ENCODE results near the gene ADCY5.

ADCY5 gene

GRCh38 chr3:123320221-123320620 lies 128.7 kb downstream of the ADCY5 start:
- DNase-seq = no peak

- no peak for DNase-seq
These were observed 129.1 kb downstream of the ADCY5 start for GRCh38 chr3:123319760-123320159.

GRCh38 chr3:123318374-123318773 lies 130.5 kb downstream of the ADCY5 start:
- DNase-seq = no peak

GRCh38 chr3:123317716-123318115 lies 131.2 kb downstream of the ADCY5 start:
- DNase-seq = no peak

- no peak for DNase-seq
These were observed 133.7 kb downstream of the ADCY5 start for GRCh38 chr3:123315271-123315595.

- no peak for DNase-seq
These were observed 134.3 kb downstream of the ADCY5 start for GRCh38 chr3:123314359-123315270.

GRCh38 chr3:123313889-123314288 lies 135.0 kb downstream of the ADCY5 start:
- no peak for DNase-seq

- DNase-seq = no peak
These were observed 136.3 kb downstream of the ADCY5 start for GRCh38 chr3:123312331-123313265.

GRCh38 chr3:123311201-123311600 lies 137.7 kb downstream of the ADCY5 start:
- no peak for DNase-seq

- no peak for DNase-seq
These were observed 138.1 kb downstream of the ADCY5 start for GRCh38 chr3:123310741-123311140.

- DNase-seq = no peak
These were observed 138.7 kb downstream of the ADCY5 start for GRCh38 chr3:123310186-123310585.

- no peak for DNase-seq
These were observed 141.8 kb downstream of the ADCY5 start for GRCh38 chr3:123307064-123307463.

GRCh38 chr3:123305192-123305591 lies 143.7 kb downstream of the ADCY5 start:
- DNase-seq = no peak

- no peak for DNase-seq
These were observed 144.8 kb downstream of the ADCY5 start for GRCh38 chr3:123303976-123304560.

GRCh38 chr3:123302961-123303360 lies 145.9 kb downstream of the ADCY5 start:
- no peak for DNase-seq

GRCh38 chr3:123301331-123302184 lies 147.3 kb downstream of the ADCY5 start:
- DNase-seq = no peak

- DNase-seq = no peak
These were observed 148.3 kb downstream of the ADCY5 start for GRCh38 chr3:123300583-123300982.

- DNase-seq = no peak
These were observed 148.8 kb downstream of the ADCY5 start for GRCh38 chr3:123300056-123300455.

- DNase-seq = no peak
These were observed 149.3 kb downstream of the ADCY5 start for GRCh38 chr3:123299581-123299980.

- no peak for DNase-seq
These were observed 150.0 kb downstream of the ADCY5 start for GRCh38 chr3:123298903-123299302.

- DNase-seq = no peak
These were observed 151.3 kb downstream of the ADCY5 start for GRCh38 chr3:123297627-123297899.

- DNase-seq = no peak
These were observed 151.9 kb downstream of the ADCY5 start for GRCh38 chr3:123296836-123297626.
